AG09319 (cell line): ENCODE measurements around the gene LRP5.
"Not testable (repeated sequence)": the region's sequence is repeated elsewhere in the genome, so short reads cannot be mapped to it uniquely, and the experiment has no call there.

Experiments
- DNase-seq: peaks from one replicate; pipeline ENCODE4 v3.0.0-alpha.2; 2010; ENCODE audit warnings: low read depth; ENCODE audit errors: extremely low read depth
- CTCF ChIP-seq: IDR thresholded peaks from 2 replicates; pipeline ENCODE4 v1.5.1; 2011; ENCODE audit warnings: low read depth, mild to moderate bottlenecking, inconsistent platforms, low read length, moderate library complexity

The LRP5 gene

GRCh38 chr11:68297494-68297811 is 14.9 kb upstream of the LRP5 start:
- no peak for DNase-seq

GRCh38 chr11:68297812-68298658 is 14.4 kb upstream of the LRP5 start:
- peak; percentile 91 for TF ChIP-seq CTCF
- peak; percentile 10 for DNase-seq

More at GRCh38 chr11:68297494-68297811, 14.9 kb upstream of the LRP5 start:
- no peak for TF ChIP-seq CTCF

- TF ChIP-seq CTCF, result no peak
- DNase-seq, result no peak
These were observed 13.5 kb upstream of the LRP5 start for GRCh38 chr11:68298659-68299516.

- DNase-seq, result not testable (repeated sequence)
These were observed 12.9 kb upstream of the LRP5 start for GRCh38 chr11:68299517-68299879.

- TF ChIP-seq CTCF, result no peak
- DNase-seq, result no peak
These were observed 12.1 kb upstream of the LRP5 start for GRCh38 chr11:68300076-68300830.

GRCh38 chr11:68302256-68302655 is 10.1 kb upstream of the LRP5 start:
- TF ChIP-seq CTCF, result no peak
- DNase-seq, result no peak

- TF ChIP-seq CTCF, result no peak
- no peak for DNase-seq
These were observed 9.7 kb upstream of the LRP5 start for GRCh38 chr11:68302670-68303069.
